GM19351 (cell line): Measurements from ENCODE around the gene CUX1.
"Not testable (repeated sequence)": the region's sequence is repeated elsewhere in the genome, so short reads cannot be mapped to it uniquely, and the experiment has no call there.

Experiments used
- ATAC-seq: cut with Tn5 transposase; IDR thresholded peaks from one replicate; pipeline ENCODE4 v1.9.1; 2021; ENCODE audit warnings: mild to moderate bottlenecking, moderate library complexity; ENCODE audit not compliant: unreplicated experiment

CUX1 gene

GRCh38 chr7:102292813-102293798 lies 475.7 kb downstream of the CUX1 start:
- ATAC-seq: no peak

DNA sequence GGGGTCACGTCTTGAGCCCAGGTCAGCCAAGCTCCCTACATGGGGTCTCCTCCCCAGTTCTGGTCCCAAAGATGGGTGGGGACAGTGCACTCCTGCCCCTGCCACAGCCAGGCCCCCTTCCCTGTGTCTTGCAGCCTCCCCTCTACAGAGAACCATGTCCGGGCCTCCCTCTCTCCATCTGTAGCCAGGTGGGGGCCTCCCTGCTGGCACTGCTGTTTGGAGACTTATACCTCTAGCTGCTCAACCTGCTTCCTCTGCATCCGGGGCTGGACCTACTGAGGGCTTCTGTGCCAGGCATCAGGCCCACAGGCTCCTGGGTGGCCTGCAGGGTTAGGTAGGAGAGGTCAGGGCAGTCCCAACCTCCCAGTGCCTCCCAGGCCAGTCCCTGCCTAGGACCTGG lies 477.2 kb downstream of the CUX1 start:
- no peak for ATAC-seq

DNA sequence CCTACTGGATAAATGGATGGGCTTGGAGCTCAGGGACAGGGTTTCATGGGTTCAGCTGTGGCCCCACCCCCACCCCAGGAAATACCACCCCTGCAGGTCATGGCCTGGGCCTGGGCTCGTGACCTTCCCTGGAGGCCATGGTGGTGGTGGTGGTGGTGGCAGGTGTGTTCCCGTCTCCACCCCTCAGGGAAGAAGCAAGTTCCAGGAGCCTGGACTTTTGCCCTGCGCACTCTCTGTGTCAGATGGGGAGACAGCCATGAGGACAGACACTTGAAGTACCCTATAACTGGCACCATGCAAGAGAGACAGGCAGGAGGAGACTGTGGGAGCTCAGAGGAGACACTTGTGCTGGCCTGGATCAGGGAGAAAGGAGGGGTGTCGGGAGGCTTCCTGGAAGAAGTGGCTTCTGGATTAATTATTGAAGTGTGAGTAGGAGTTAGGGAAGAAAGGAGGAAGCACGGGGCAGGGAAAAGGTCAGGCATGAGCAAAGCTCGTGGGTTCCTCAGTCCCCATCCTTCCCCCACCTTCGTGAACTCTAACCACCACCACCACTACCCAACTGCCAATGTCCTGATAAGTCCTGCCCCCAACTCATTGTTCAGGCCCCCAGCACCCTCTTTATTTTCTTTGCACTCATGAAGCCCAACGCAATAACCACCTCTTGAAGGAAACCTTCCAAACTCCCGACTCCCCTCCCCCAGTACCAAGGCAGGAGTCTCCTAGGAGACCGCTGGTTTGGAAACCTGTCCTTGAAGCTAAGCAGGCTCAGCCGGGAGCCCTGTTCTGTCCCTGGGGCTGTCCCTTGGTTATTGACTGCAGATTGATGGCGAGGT lies 478.1 kb downstream of the CUX1 start:
- ATAC-seq: no peak

DNA sequence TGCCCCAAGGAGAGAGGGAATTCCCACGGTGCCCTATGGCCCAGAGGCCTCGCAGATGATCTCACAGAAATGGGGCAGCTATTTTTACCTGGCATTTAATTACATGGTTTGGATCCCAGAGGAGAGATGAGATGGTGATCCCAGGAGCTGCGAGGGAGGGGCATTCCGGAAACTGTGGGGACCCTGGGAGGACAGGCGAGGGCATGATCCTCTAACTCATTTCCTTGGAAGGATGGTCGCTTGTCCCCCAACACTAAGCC lies 478.7 kb downstream of the CUX1 start:
- no peak for ATAC-seq

DNA sequence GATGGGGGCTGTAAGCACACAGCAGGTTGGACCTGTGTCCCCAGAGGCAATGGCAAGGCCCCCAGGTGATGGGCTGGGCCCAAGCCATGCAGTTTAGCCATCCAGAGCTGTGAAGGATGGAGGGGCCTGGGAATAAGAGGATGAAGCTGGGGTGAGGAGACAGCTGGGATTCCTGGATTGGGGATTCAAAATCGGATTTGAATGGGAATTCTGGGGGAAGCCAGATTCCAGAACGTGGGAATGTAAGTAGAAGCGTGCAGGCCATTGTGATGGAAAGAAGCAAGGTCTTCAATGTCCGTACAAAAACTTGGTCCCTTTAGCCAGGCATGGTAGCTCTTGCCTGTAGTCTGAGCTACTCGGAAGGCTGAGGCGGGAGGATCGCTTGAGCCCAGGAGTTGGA lies 479.1 kb downstream of the CUX1 start:
- ATAC-seq: no peak

DNA sequence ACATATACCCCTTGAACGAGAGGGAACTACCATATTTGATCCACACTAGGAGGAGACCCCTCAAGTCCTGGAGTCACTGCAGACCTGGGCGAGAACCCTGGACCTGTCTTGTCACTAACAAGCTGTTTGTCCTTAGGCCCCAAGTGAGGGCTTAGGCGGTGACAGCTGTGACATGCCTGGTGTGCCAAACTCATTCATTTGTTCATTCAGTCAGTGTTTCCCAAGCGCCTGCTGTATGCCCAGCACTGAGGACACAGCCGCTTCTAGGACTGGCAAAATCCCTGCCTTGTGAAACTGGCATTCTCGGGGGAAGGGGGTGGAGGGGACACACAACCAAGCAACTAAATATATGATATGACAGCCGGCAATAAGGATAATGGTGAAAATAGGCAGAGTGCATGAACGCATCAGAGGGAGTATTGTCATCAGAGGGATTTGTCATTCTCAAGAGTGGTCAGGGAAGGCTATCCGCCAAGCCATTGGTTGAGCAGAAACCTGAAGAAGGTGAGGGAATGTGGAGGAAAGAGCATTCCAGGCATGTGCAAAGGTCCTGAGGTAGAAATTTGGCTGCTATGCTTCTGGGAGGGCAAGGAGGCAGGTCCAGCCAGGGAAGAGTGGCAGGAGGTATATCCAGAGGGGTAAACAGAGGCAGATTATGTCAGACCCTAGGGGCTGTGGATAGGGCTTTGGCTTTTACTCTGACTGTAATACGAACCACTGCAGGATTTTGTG lies 480.2 kb downstream of the CUX1 start:
- no peak for ATAC-seq

DNA sequence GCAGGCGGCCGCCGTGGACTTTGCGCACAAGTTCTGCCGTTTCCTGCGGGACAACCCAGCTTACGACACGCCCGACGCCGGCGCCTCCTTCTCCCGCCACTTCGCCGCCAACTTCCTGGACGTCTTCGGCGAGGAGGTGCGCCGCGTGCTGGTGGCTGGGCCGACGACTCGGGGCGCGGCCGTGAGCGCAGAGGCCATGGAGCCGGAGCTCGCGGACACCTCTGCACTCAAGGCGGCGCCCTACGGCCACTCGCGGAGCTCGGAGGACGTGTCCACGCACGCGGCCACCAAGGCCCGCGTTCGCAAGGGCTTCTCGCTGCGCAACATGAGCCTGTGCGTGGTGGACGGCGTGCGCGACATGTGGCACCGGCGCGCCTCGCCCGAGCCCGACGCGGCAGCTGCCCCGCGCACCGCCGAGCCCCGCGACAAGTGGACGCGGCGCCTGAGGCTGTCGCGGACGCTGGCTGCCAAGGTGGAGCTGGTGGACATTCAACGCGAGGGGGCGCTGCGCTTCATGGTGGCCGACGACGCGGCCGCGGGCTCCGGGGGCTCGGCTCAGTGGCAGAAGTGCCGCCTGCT lies 483.3 kb downstream of the CUX1 start:
- ATAC-seq: no peak

- not testable (repeated sequence) for ATAC-seq
Measured at GRCh38 chr7:102301367-102301766, 483.9 kb downstream of the CUX1 start.

DNA sequence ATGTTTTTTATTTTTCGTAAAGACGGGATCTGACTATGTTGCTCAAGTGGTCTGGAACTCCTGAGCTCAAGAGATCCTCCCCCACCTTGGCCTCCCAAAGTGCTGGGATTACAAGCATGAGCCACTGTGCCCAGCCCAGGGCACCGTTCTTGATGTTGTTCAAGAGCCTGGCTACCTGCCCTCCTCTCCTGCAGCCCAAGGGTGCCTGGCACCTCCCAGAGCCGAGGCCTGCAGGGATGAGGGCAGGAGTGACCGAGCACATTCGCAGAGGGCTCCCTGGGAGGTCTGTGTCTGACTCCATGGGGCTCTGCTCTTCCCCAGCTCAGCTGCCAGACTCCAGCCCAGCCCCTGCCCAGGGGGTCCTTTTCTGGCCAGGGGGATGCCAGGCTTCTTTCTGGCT lies 484.6 kb downstream of the CUX1 start:
- ATAC-seq: no peak

GRCh38 chr7:102303669-102304422 lies 486.4 kb downstream of the CUX1 start:
- no peak for ATAC-seq

DNA sequence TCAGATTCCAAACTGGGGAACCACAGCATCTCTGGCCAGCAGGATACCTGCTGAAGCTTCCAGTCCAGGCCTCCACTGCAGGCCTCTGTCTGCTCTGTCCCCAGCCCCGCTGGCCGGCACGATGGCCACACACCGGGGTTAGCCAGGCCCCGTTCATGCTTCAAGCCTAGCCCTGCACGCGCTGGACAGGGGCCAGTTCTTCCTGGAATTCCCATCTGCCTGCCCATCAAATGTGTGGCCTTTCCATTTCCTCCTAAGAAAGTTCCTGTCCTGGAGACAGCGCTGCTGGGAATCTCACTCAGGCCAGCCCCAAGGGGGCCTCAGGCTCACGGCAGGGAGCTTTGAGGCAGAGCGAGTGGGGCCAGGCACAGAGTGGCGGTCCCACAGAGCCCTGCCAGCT lies 487.2 kb downstream of the CUX1 start:
- ATAC-seq: no peak

DNA sequence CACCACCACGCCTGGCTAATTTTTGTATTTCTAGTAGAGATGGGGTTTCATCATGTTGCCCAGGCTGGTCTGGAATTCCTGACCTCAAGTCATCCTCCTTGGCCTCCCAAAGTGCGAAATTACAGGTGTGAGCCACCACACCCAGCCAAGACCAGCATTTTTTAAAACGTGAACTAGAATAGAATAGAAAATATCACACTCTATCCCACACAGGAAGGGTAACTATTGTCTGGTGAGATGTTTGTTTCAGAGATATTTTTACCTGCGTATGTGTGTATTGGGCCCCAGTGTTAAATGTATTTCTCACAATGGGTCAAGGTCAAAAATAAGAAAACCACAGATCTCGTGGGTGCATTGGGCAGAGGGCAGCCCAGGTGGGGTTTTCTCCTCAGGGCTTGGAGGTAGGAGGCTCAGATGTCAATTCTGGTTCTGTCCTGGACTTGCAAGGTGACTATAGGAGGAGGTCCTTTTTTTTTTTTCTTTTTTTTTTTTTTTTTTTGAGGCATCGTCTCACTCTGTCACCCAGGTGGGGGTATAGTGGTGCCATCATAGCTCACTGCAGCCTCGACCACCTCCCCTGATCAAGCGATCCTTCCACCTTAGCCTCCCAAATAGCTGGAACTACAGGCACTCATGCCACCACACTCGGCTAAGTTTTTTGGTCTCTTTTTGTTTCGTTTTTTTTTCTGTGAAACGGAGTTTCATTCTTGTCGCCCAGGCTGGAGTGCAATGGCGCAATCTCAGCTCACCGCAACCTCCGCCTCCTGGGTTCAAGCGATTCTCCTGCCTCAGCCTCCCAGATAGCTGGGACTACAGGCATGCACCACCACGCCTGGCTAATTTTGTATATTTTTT lies 488.2 kb downstream of the CUX1 start:
- ATAC-seq: peak; percentile 47

GRCh38 chr7:102306916-102307677 lies 489.7 kb downstream of the CUX1 start:
- peak; percentile 69 for ATAC-seq

DNA sequence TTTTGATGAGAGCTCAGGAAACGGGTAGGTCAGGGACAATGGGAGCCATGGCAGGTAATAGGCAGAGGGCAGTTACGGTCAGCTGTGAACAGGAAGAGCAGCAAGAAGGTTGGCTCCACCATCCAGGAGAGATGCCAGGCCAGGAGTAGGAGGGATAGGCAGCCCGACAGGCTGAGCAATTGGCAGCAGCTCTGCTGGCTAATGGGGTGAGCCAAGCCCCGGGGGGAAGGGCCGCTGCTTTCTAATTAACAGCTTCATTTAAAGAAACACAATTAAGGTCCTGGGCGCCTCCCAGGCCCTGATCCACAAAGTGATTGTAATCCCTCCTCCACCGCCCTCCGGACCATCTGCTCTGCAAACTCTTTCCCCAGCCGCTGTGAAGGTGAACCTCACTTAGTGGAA lies 493.0 kb downstream of the CUX1 start:
- no peak for ATAC-seq

- ATAC-seq: no peak
Measured at GRCh38 chr7:102312317-102312716, 494.9 kb downstream of the CUX1 start.

GRCh38 chr7:102313997-102314780 lies 496.8 kb downstream of the CUX1 start:
- no peak for ATAC-seq

- no peak for ATAC-seq
Measured at GRCh38 chr7:102317231-102318059, 500.0 kb downstream of the CUX1 start.
